Stimulated activated naive B cell treated with anti-CD40 and anti-IgM and Interleukin-4, amounts not matched to agents 10 μg/mL and 1 μg/mL and 100 μg/mL, for 72 hours (primary cell): ENCODE data around the gene HYAL1.
"Not testable (repeated sequence)": the region's sequence is repeated elsewhere in the genome, so short reads cannot be mapped to it uniquely, and the experiment has no call there.

Experiments
- ATAC-seq, 2 donors: fragments of 150-1000 bp; cut with Tn5 transposase; replicated peaks; 2 replicates each; pipeline ENCODE4 v1.10.0; 2021; ENCODE audit warnings: moderate library complexity in 1 of 2
- DNase-seq: peaks from one replicate; pipeline ENCODE4 v3.0.0; 2021
- H3K27ac Mint-ChIP-seq: one replicate; pipeline ENCODE4 v1.8.0; 2022; ENCODE audit warnings: mild to moderate bottlenecking, mixed read lengths
- H3K27me3 Mint-ChIP-seq, 2 donors: one replicate each; pipeline ENCODE4 v1.8.0; 2022; ENCODE audit warnings: mixed read lengths in 2 of 2
- H3K36me3 Mint-ChIP-seq, 2 donors: one replicate each; pipeline ENCODE4 v1.8.0; 2022; ENCODE audit warnings: mixed read lengths in 2 of 2, mild to moderate bottlenecking in 1 of 2
- H3K4me1 Mint-ChIP-seq, 2 donors: one replicate each; pipeline ENCODE4 v1.8.0; 2022; ENCODE audit warnings: mixed read lengths in 2 of 2, mild to moderate bottlenecking in 1 of 2
- H3K4me3 Mint-ChIP-seq, 2 donors: one replicate each; pipeline ENCODE4 v1.8.0; 2022; ENCODE audit warnings: mild to moderate bottlenecking in 2 of 2, mixed read lengths in 2 of 2, moderate library complexity in 1 of 2
- H3K9me3 Mint-ChIP-seq, 2 donors: one replicate each; pipeline ENCODE4 v1.8.0; 2022; ENCODE audit warnings: mixed read lengths in 2 of 2, mild to moderate bottlenecking in 1 of 2

HYAL1 gene

DNA sequence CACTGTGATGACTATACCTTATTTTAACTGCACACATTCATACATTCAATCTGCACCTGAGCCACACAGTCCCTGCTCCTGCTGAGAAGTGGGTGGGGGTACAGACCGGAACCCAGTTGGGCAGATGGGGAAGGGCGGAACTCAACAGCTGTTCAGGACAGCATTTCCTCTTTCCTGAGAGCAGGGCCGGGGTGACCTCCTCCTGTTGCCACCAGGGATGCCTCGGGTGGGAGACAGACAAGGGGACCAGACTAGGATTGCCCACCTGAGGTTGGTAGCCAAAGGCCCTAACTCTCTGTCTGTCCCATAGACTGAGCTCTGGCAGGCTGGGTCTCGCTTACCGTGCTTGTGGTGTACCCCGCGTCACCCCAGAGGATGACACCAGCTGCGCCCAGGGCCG lies 15.2 kb upstream of the HYAL1 start:
- Mint-ChIP-seq H3K4me3 (no peak overlapping the region), H3K9me3 (no peaks in the 10 kb centered on the region), H3K4me1 (peaks cover 41 to 64% of the 10 kb centered on the region in 2 donors), H3K27ac (no peak overlapping the region), H3K27me3 (no peaks in the 10 kb centered on the region), H3K36me3 (peaks cover 21 to 36% of the 10 kb centered on the region in 2 donors)
- ATAC-seq (no peak), DNase-seq (no peak)

DNA sequence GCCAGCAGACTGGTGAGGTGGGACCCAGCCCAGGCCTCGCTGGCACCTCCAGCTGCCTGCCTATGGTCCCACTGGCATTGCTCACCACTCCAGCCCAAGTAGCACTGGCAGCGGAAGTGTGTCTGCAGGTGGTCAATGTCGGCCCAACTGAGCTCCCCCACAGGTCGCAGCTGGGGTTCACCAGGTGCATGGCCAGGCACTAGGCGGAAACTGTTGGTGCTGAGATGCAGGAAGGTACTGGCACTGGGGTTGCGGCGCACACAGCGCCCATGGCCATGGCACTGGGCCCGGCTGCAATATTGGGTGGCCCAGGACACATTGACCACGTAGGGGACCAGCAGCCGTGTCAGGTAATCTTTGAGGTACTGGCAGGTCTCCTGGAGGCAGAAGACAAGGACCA lies 14.8 kb upstream of the HYAL1 start:
- ATAC-seq (no peak), DNase-seq (no peak)
- no peaks in the 10 kb centered on the region for H3K9me3 Mint-ChIP-seq
- H3K4me3 Mint-ChIP-seq: no peak overlapping the region
- H3K36me3 Mint-ChIP-seq: peaks cover 21 to 33% of the 10 kb centered on the region in 2 donors
- H3K27me3 Mint-ChIP-seq: no peaks in the 10 kb centered on the region
- H3K27ac Mint-ChIP-seq: no peak overlapping the region
- H3K4me1 Mint-ChIP-seq: peaks cover 36 to 60% of the 10 kb centered on the region in 2 donors

- peaks cover 21 to 30% of the 10 kb centered on the region in 2 donors for H3K36me3 Mint-ChIP-seq
- peaks cover 34 to 51% of the 10 kb centered on the region in 2 donors for H3K4me1 Mint-ChIP-seq
- no peak overlapping the region for H3K4me3 Mint-ChIP-seq
- ATAC-seq: no peak
- no peak overlapping the region for H3K27ac Mint-ChIP-seq
- H3K9me3 Mint-ChIP-seq: no peaks in the 10 kb centered on the region
- H3K27me3 Mint-ChIP-seq: no peaks in the 10 kb centered on the region
- DNase-seq: no peak
These were observed 13.9 kb upstream of the HYAL1 start for GRCh38 chr3:50317300-50317699.

GRCh38 chr3:50316657-50317242 lies 13.4 kb upstream of the HYAL1 start:
- H3K36me3 Mint-ChIP-seq: peaks cover 21 to 30% of the 10 kb centered on the region in 2 donors
- no peaks in the 10 kb centered on the region for H3K27me3 Mint-ChIP-seq
- ATAC-seq (no peak), DNase-seq (no peak)
- H3K4me1 Mint-ChIP-seq: peaks cover 33 to 46% of the 10 kb centered on the region in 2 donors
- peak overlapping the region; percentile 26 for H3K27ac Mint-ChIP-seq
- no peaks in the 10 kb centered on the region for H3K9me3 Mint-ChIP-seq
- peak overlapping the region in 1 of 2 donors; percentile 30 for H3K4me3 Mint-ChIP-seq

- DNase-seq (no peak), ATAC-seq (no peak)
- Mint-ChIP-seq H3K36me3 (peaks cover 21 to 31% of the 10 kb centered on the region in 2 donors), H3K27me3 (no peaks in the 10 kb centered on the region), H3K27ac (no peak overlapping the region), H3K4me1 (peaks cover 26 to 34% of the 10 kb centered on the region in 2 donors), H3K9me3 (no peaks in the 10 kb centered on the region), H3K4me3 (no peak overlapping the region)
These were observed 11.4 kb upstream of the HYAL1 start for GRCh38 chr3:50314816-50315215.

- H3K36me3 Mint-ChIP-seq: peaks cover 18 to 31% of the 10 kb centered on the region in 2 donors
- peaks cover 23 to 29% of the 10 kb centered on the region in 2 donors for H3K4me1 Mint-ChIP-seq
- H3K4me3 Mint-ChIP-seq: no peak overlapping the region
- no peaks in the 10 kb centered on the region for H3K27me3 Mint-ChIP-seq
- no peak overlapping the region for H3K27ac Mint-ChIP-seq
- DNase-seq (no peak), ATAC-seq (no peak)
- no peaks in the 10 kb centered on the region for H3K9me3 Mint-ChIP-seq
These were observed 11.0 kb upstream of the HYAL1 start for GRCh38 chr3:50314342-50314741.

GRCh38 chr3:50312041-50312440 lies 8.7 kb upstream of the HYAL1 start:
- H3K4me1 Mint-ChIP-seq: peaks cover 11 to 14% of the 10 kb centered on the region in 2 donors
- not testable (repeated sequence) for H3K27me3 Mint-ChIP-seq, DNase-seq, H3K27ac Mint-ChIP-seq, H3K9me3 Mint-ChIP-seq, ATAC-seq, H3K4me3 Mint-ChIP-seq
- H3K36me3 Mint-ChIP-seq: peaks cover 12 to 16% of the 10 kb centered on the region in 2 donors

- Mint-ChIP-seq H3K36me3 (peaks cover 0 to 3% of the 10 kb centered on the region in 2 donors), H3K4me1 (peaks cover 18 to 22% of the 10 kb centered on the region in 2 donors), H3K9me3 (no peaks in the 10 kb centered on the region), H3K27ac (no peak overlapping the region), H3K27me3 (no peaks in the 10 kb centered on the region), H3K4me3 (no peak overlapping the region)
- no peak for DNase-seq
- no peak for ATAC-seq
These were observed 1.2 kb upstream of the HYAL1 start for GRCh38 chr3:50304601-50305000.

DNA sequence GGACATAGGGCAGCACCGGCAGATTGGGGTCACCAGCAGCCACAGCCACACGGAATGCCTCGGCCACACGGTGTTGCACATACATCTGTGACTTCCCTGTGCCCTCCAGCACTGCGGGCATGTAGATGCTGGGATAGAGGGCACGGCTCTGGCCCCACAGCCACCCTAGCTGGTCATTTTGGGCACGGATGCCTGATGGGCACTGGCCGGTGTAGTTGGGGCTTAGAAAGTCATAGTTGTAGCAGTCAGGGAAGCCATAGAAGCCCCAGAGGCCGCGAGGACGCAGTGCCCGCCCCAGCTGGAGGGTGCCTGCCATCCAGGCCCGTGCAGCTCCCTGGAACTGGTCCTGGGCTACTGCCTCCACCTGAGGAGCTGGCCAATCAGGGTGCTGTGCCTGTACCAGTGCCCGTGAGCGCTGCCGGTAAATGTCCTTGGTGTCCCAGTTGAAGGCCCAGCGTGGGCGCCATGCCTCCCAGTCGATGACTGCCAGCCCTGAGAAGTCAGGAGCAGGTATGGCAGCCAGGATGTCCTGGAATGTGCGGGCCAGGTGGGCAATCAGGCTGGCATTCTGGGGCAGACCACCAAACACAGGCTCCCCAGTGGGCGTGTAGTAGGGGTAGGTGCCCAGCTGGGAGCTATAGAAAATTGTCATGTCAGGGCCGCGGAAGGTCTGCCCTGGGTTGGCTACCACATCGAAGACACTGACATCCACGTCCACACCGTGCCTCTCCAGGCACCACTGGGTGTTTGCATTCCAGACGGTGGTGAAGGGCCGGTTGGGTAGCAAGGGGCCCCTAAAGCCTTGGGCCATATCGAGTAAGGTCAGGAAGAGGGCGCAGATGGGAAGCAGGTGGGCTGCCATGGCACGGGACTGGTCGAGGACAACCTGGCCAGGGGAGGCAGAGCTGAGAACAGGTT lies 1.0 kb downstream of the HYAL1 start:
- DNase-seq (no peak), ATAC-seq (no peak)
- Mint-ChIP-seq H3K9me3 (no peaks in the 10 kb centered on the region), H3K4me1 (peaks cover 25 to 34% of the 10 kb centered on the region in 2 donors), H3K4me3 (no peak overlapping the region), H3K36me3 (peaks cover 3 to 6% of the 10 kb centered on the region in 2 donors), H3K27me3 (no peaks in the 10 kb centered on the region), H3K27ac (peak overlapping the region; percentile 22)

DNA sequence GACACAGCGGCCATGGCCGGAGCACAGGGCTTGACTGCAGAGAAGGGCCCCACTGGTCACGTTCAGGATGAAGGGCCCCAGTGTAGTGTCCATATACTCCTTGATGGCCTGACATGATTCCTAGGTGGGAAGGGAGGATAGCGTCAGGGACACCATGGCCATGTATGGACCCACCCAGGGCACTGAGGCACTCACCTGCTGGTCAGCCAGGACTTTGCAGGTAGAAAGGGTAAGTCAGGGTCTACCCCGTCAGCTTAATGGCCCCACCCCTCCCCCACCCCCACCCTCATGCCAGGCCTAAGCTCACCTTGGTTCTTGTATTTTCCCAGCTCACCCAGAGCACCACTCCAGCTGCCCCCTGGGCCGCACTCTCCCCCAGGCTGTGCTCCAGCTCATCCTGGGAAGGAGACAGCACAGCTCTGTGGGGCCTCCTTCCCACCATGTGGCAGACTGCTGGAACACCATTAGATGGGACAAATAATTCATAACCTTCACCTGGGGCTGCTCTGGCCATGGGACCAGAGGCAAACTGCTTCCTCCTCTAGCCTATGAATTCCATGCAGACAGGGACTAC lies 2.6 kb downstream of the HYAL1 start:
- peak overlapping the region; percentile 100 for H3K27ac Mint-ChIP-seq
- DNase-seq (no peak), ATAC-seq (no peak)
- peaks cover 27 to 46% of the 10 kb centered on the region in 2 donors for H3K4me1 Mint-ChIP-seq
- H3K4me3 Mint-ChIP-seq: peak overlapping the region; percentile 98
- no peaks in the 10 kb centered on the region for H3K9me3 Mint-ChIP-seq
- no peaks in the 10 kb centered on the region for H3K27me3 Mint-ChIP-seq
- H3K36me3 Mint-ChIP-seq: peaks cover 13 to 20% of the 10 kb centered on the region in 2 donors

DNA sequence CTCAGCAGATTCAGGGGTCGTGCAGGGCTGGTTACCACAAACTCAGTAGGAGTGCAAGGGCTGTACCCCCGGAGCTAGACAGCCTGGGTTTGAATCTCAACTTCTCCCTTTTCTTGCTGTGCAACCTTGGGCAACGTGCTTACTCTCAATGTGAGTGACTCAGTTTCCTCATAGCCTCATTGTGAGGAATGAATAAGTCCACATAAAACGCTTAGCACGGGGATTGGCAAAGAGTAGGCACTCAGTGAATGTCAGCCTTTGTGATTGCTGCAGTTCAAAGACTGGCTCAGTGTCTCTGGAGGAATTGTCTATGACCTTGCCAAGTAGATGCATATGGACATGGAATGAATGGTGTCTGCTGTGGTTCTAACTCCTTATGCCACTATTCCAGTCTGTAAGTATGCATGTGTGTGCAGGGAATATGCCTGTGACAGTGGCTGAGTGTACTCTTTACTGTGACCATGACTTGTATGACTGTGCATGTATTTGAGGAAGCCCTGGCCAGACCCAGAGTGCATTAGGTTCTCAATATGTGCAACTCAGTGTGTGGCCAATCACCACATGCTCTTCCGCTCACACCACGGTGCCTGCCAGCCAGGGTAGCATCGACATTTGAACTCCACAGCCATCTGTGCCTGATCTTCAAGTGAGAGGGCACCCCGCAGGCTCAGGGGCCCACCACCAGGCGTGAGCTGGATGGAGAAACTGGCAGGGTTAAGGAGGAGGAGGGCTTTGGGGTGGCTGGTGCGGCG lies 3.3 kb downstream of the HYAL1 start:
- DNase-seq (no peak), ATAC-seq (peak; percentile 12 to 25)
- H3K4me1 Mint-ChIP-seq: peaks cover 27 to 48% of the 10 kb centered on the region in 2 donors
- no peaks in the 10 kb centered on the region for H3K9me3 Mint-ChIP-seq
- H3K27me3 Mint-ChIP-seq: no peaks in the 10 kb centered on the region
- H3K27ac Mint-ChIP-seq: peak overlapping the region; percentile 100
- peaks cover 14 to 21% of the 10 kb centered on the region in 2 donors for H3K36me3 Mint-ChIP-seq
- peak overlapping the region; percentile 98 for H3K4me3 Mint-ChIP-seq

DNA sequence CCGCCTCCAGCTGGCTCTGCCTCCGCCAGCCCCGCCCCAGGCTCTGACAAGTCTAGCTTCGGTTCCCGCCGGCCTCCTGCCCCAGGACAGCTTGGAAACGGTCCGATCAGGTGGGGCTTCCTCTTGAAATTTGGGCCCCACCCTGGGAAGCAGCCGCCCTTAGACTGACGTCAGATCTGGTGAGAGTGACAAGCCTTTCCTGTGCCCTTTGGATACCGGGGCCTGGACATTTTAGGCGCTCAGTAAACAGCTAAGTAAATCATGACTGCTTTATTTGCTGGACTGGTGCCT lies 3.8 kb downstream of the HYAL1 start:
- peaks cover 25 to 43% of the 10 kb centered on the region in 2 donors for H3K4me1 Mint-ChIP-seq
- ATAC-seq (no peak), DNase-seq (no peak)
- peak overlapping the region; percentile 100 for H3K27ac Mint-ChIP-seq
- peak overlapping the region; percentile 98 for H3K4me3 Mint-ChIP-seq
- peaks cover 14 to 21% of the 10 kb centered on the region in 2 donors for H3K36me3 Mint-ChIP-seq
- no peaks in the 10 kb centered on the region for H3K27me3 Mint-ChIP-seq
- no peaks in the 10 kb centered on the region for H3K9me3 Mint-ChIP-seq

GRCh38 chr3:50298836-50299637 lies 4.3 kb downstream of the HYAL1 start, which contains the start of the genes HYAL3 and NAA80:
Gene HYAL3, minus strand, starts transcription at chr3:50299405. Its CDS starts 3,803 bp downstream, at chr3:50295602.
Gene NAA80, minus strand, starts transcription at chr3:50299405. Its CDS starts 1,942 bp downstream, at chr3:50297463.
- DNase-seq (peak; percentile 98), ATAC-seq (peak; percentile 87 to 91)
- Mint-ChIP-seq H3K9me3 (no peaks in the 10 kb centered on the region), H3K36me3 (peaks cover 14 to 21% of the 10 kb centered on the region in 2 donors), H3K27me3 (no peaks in the 10 kb centered on the region), H3K27ac (peak within 1 kb of the TSS; percentile 100), H3K4me1 (peaks cover 24 to 41% of the 10 kb centered on the region in 2 donors), H3K4me3 (peak within 1 kb of the TSS; percentile 98)
